ENCODE results near the gene CSTB.

The CSTB gene

DNA sequence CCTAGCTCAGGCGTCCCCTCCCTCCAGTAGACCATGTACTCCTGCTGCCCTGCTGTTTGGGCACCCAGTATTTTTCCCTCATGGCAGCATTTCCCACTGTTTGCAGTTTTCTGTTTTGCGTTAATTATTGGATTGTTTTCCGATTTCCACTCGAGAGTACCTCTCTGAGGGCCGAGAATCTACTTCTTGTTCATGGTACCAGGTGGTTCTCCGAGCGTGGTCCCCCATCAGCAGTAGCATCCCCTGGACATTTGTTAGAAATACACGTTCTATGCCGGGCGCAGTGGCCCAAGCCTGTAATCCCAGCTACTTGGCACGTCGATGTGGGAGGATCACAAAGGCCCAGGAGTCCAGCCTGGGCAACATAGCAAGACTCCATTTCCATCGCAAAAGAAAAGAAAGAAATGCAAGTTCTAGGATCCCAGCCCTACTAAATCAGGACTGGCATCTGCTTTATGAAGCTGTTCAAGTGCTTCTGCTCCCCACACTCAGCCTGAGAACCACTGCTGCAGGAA, 14.0 kb upstream of the CSTB start:
- TF ChIP-seq, protein P1, sequence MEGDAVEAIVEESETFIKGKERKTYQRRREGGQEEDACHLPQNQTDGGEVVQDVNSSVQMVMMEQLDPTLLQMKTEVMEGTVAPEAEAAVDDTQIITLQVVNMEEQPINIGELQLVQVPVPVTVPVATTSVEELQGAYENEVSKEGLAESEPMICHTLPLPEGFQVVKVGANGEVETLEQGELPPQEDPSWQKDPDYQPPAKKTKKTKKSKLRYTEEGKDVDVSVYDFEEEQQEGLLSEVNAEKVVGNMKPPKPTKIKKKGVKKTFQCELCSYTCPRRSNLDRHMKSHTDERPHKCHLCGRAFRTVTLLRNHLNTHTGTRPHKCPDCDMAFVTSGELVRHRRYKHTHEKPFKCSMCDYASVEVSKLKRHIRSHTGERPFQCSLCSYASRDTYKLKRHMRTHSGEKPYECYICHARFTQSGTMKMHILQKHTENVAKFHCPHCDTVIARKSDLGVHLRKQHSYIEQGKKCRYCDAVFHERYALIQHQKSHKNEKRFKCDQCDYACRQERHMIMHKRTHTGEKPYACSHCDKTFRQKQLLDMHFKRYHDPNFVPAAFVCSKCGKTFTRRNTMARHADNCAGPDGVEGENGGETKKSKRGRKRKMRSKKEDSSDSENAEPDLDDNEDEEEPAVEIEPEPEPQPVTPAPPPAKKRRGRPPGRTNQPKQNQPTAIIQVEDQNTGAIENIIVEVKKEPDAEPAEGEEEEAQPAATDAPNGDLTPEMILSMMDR (IDR thresholded peaks at IDR 0.05): no peak

DNA sequence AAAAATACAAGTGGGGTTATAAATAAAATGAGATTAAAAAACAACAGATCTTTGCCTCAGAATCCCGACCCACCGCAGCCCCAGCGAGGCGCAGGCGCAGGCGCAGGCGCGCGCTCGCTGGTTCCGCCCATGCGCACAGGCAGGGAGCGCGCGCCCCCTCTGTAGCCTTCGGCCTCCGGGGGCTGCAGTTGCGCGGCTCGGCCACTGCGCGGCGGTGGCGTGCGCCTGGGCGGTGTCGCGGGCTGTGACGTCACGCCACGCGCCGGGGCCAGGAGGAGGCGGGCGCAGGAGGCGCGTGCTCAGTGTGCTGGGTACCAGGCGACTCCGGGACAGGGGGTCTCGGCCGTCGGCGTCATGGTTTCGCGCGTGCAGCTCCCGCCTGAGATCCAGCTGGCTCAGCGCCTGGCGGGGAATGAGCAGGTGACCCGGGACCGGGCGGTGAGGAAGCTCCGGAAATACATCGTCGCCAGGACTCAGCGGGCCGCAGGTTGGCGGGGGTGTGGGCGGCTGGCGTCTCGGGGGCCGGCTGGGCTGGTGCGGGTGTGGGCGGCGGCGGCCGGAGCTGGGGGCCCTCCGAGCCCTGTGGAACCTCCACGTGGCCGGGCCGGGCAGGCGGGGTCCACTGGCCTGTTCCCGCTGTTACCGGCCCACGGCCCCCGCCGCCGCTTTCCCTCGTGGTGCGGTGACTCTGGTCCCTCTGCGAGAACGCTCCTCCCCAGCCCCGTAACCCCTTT, 13.3 kb upstream of the CSTB start, which contains the start of gene RRP1:
TSS of gene RRP1 (plus strand) at position 302 of the 734 bp plus-strand sequence. CDS start at position 355, 53 bp downstream.
- TF ChIP-seq, protein P1 (IDR thresholded peaks at IDR 0.05): peak; percentile 95

DNA sequence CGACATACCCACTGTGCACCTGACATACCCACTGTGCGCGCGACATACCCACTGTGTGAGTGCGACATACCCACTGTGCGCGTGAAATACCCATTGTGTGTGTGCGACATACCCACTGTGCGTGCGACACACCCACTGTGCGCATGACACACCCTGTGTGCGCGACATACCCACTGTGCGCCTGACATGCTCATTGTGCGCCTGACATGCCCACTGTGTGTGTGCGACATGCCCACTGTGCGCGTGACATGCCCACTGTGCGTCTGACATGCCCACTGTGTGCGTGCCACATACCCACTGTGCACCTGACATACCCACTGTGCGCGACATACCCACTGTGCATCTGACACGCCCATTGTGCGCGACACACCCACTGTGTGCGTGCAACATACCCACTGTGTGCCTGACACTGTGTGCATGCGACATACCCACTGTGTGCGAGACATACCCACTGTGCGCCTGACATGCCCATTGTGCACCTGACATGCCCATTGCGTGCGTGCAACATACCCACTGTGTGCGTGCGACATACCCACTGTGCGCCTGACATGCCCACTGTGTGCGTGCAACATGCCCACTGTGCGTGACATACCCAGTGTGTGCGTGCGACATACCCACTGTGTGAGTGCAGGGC, 10.8 kb upstream of the CSTB start:
- TF ChIP-seq, protein P1 (IDR thresholded peaks at IDR 0.05): no peak

DNA sequence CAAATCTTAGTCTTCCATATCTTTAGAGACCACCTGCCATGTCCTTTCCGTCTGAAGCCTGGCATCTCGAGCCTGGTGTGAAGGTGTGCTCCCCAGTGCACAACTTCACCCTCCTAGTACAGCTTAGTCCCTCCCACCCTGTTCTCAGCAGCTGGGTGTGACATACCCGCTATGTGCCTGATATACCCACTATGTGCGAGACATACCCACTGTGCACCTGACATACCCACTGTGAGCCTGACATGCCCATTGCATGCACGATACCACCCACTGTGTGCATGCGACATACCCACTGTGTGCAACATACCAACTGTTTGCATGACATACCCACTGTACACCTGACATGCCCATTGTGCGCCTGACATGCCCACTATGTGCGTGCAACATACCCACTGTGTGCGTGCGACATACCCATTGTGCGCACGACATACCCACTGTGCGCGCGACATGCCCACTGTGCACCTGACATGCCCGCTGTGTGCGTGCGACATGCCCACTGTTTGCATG, 10.2 kb upstream of the CSTB start:
- TF ChIP-seq, protein P1 (IDR thresholded peaks at IDR 0.05): no peak

DNA sequence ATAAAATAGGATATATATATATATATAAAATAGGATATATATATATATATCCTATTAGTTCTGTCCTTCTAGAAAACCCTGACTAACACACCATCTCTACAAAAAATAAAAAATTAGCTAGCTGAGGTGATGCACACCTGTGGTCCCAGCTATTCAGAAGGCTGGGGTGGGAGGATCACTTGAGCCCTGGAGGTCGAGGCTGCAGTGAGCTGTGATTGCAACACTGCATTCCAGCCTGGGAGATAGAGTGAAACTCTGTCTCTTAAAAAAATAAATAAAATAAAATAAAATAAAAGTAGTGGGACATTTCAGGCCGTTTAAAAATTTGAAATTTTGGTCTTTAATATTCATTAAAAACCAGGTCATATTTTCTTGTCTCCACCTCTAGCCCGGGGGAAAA, 9.0 kb upstream of the CSTB start:
- TF ChIP-seq, protein P1 (IDR thresholded peaks at IDR 0.05): no peak

DNA sequence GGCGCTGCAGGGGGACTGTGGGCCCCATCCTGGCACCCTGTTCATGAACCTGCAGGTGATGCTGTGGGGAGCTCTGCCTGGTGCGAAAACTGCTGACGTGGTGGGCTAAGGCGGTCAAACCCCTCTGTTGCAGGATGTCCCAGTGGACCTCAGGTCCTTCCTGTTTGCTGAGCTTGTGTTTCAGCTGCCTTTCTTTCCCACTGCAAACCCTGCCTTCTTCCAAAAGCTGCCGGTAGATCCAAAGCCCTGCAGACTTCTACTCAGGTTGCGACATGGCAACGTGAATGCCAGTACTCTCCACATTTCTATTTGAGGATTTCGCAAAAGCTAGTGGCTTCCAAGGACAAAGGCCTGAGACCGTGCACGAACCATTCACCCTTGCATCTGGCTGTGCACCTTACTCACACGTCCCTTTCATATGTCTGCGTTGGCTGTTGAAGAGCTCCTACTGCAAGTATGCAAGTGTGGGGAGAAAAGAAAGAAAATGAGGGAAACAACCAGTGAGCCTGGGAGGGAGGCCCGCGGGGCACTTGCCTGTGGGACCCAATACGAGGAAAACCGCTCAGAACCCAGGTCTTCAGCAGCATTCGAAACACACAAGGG, 7.1 kb upstream of the CSTB start:
- TF ChIP-seq, protein P1 (IDR thresholded peaks at IDR 0.05): no peak

DNA sequence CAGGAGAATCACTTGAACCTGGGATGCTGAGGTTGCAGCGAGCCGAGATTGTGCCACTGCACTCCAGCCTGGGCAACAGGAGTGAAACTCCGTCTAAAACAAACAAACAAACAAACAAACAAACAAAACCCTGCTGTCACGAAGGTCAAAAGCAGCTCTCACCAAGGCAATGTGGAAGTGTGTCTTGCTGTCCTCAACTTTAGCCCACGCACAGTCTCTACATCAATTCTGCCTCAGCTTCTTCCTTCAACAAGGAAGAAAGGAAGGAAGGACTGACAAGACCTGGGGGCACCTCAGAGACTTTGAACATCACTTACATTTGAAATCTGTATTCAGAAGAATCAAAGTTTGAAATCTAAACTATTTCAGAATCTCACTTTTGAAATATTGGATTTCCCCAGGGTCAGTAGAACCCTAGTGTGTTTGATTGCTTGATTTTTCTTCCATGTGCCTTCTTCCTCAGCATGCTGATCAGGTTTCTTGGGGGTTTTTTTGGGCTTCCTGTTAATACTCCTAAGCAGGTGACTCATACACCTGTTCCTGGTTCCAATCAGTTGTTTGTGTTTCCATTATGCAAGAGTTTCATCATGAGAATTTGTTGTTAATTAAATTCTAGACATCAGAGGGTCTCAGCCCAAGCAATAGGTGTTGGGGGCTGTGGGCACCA, 6.5 kb upstream of the CSTB start:
- TF ChIP-seq, protein P1 (IDR thresholded peaks at IDR 0.05): no peak

Measured in LNCAP (cell line).